Measurements from ENCODE around the gene PAPPA. TPM values are rescaled to one million over a fixed set of nuclear protein-coding genes. Genes with fewer than 3 reads are reported as not detected.

Gene PAPPA
- total and polyA plus RNA-seq, 2 of the 8 experiments (the other 6 are each of a cell fraction or from before 2014, with no cell fraction given), result 0.18 to 0.63 TPM

GRCh38 chr9:116238225-116238624 is 84.6 kb downstream of the PAPPA start:
- Histone ChIP-seq H3K9ac (replicated peaks in 1 of 4; ENCODE audit: extremely low read depth in 1 of 4, low read depth in 3 of 4, low read length in 3 of 4) (no peak overlapping the region), H2BK120ac (replicated peaks; ENCODE audit: low read depth, low read length) (no peak overlapping the region), H3K27me3 (replicated peaks in 1 of 4; ENCODE audit: control insufficient read depth in 3 of 4, extremely low read depth in 1 of 4, insufficient read depth in 3 of 4, low read length in 3 of 4) (no peaks in the 10 kb centered on the region), H3K9me3 (ENCODE audit: insufficient read depth in 2 of 2, low read depth in 1 of 2, low read length in 1 of 2) (no peaks in the 10 kb centered on the region), H3K4ac (replicated peaks; ENCODE audit: insufficient read length, low read depth, low read length) (no peak overlapping the region), H2BK12ac (ENCODE audit: low read depth, low read length) (no peak overlapping the region), H3K56ac (replicated peaks; ENCODE audit: insufficient read length, low read depth, low read length) (no peak overlapping the region), H2BK5ac (ENCODE audit: low read depth, low read length) (no peak overlapping the region), H4K8ac (ENCODE audit: extremely low read depth, insufficient read depth, low read length) (no peak overlapping the region), H2BK20ac (ENCODE audit: low read length) (no peak overlapping the region), H3K14ac (ENCODE audit: insufficient read length) (no peak overlapping the region), H4K5ac (ENCODE audit: insufficient read length, low read depth, low read length) (no peak overlapping the region), H2AK5ac (ENCODE audit: low read depth, low read length) (no peak overlapping the region), H2BK15ac (ENCODE audit: low read length) (no peak overlapping the region), H3K23ac (ENCODE audit: insufficient read length) (no peak overlapping the region), H3K4me1 (replicated peaks in 1 of 4; ENCODE audit: control insufficient read depth in 3 of 4, insufficient read depth in 4 of 4, low read length in 3 of 4) (no peaks in the 10 kb centered on the region), H3K18ac (ENCODE audit: extremely low read depth, low read length) (no peak overlapping the region), H3K36me3 (ENCODE audit: control insufficient read depth in 2 of 4, insufficient read depth in 4 of 4, low read length in 3 of 4) (no peaks in the 10 kb centered on the region), H3K79me1 (ENCODE audit: low read depth, low read length) (no peaks in the 10 kb centered on the region), H3K23me2 (ENCODE audit: low read depth, low read length) (no peaks in the 10 kb centered on the region), H3K4me3 (ENCODE audit: extremely low read depth in 1 of 4, insufficient read depth in 2 of 4, low read depth in 3 of 4, low read length in 4 of 4) (no peak overlapping the region), H3K27ac (ENCODE audit: low read depth, low read length) (no peak overlapping the region), H2AFZ (ENCODE audit: low read length) (no peak overlapping the region), H4K20me1 (replicated peaks in 1 of 2; ENCODE audit: control insufficient read depth in 1 of 2, insufficient read depth in 2 of 2, low read length in 2 of 2) (no peaks in the 10 kb centered on the region), H4K91ac (replicated peaks; ENCODE audit: insufficient read length, low read length) (no peak overlapping the region), H3K4me2 (ENCODE audit: insufficient read depth in 1 of 2, low read depth in 2 of 2, low read length in 2 of 2) (no peak overlapping the region), H3K79me2 (ENCODE audit: control insufficient read depth in 1 of 2, insufficient read depth in 2 of 2, low read length in 2 of 2) (no peaks in the 10 kb centered on the region)
- 88% methylated on average over 2 of the region's 2 CpGs; no CpG with 5 or more reads in 1 of the 2 experiments for WGBS, 2 experiments (ENCODE audit: extremely low coverage in 1 of 2, insufficient coverage in 1 of 2, insufficient read length in 1 of 2, insufficient replicate concordance in 2 of 2, low coverage in 1 of 2, low lambda C conversion rate in 2 of 2, missing lambda C conversion rate in 1 of 2)
- FAIRE-seq (no peak), DNase-seq (ENCODE audit: low read depth in 1 of 2, low spot score in 2 of 2) (no peak)
- POLR2A ChIA-PET (ENCODE audit: partially characterized antibody), result no interaction called here
- CTCF ChIA-PET (ENCODE audit: partially characterized antibody), result no interaction called here
- TF ChIP-seq, protein P1, sequence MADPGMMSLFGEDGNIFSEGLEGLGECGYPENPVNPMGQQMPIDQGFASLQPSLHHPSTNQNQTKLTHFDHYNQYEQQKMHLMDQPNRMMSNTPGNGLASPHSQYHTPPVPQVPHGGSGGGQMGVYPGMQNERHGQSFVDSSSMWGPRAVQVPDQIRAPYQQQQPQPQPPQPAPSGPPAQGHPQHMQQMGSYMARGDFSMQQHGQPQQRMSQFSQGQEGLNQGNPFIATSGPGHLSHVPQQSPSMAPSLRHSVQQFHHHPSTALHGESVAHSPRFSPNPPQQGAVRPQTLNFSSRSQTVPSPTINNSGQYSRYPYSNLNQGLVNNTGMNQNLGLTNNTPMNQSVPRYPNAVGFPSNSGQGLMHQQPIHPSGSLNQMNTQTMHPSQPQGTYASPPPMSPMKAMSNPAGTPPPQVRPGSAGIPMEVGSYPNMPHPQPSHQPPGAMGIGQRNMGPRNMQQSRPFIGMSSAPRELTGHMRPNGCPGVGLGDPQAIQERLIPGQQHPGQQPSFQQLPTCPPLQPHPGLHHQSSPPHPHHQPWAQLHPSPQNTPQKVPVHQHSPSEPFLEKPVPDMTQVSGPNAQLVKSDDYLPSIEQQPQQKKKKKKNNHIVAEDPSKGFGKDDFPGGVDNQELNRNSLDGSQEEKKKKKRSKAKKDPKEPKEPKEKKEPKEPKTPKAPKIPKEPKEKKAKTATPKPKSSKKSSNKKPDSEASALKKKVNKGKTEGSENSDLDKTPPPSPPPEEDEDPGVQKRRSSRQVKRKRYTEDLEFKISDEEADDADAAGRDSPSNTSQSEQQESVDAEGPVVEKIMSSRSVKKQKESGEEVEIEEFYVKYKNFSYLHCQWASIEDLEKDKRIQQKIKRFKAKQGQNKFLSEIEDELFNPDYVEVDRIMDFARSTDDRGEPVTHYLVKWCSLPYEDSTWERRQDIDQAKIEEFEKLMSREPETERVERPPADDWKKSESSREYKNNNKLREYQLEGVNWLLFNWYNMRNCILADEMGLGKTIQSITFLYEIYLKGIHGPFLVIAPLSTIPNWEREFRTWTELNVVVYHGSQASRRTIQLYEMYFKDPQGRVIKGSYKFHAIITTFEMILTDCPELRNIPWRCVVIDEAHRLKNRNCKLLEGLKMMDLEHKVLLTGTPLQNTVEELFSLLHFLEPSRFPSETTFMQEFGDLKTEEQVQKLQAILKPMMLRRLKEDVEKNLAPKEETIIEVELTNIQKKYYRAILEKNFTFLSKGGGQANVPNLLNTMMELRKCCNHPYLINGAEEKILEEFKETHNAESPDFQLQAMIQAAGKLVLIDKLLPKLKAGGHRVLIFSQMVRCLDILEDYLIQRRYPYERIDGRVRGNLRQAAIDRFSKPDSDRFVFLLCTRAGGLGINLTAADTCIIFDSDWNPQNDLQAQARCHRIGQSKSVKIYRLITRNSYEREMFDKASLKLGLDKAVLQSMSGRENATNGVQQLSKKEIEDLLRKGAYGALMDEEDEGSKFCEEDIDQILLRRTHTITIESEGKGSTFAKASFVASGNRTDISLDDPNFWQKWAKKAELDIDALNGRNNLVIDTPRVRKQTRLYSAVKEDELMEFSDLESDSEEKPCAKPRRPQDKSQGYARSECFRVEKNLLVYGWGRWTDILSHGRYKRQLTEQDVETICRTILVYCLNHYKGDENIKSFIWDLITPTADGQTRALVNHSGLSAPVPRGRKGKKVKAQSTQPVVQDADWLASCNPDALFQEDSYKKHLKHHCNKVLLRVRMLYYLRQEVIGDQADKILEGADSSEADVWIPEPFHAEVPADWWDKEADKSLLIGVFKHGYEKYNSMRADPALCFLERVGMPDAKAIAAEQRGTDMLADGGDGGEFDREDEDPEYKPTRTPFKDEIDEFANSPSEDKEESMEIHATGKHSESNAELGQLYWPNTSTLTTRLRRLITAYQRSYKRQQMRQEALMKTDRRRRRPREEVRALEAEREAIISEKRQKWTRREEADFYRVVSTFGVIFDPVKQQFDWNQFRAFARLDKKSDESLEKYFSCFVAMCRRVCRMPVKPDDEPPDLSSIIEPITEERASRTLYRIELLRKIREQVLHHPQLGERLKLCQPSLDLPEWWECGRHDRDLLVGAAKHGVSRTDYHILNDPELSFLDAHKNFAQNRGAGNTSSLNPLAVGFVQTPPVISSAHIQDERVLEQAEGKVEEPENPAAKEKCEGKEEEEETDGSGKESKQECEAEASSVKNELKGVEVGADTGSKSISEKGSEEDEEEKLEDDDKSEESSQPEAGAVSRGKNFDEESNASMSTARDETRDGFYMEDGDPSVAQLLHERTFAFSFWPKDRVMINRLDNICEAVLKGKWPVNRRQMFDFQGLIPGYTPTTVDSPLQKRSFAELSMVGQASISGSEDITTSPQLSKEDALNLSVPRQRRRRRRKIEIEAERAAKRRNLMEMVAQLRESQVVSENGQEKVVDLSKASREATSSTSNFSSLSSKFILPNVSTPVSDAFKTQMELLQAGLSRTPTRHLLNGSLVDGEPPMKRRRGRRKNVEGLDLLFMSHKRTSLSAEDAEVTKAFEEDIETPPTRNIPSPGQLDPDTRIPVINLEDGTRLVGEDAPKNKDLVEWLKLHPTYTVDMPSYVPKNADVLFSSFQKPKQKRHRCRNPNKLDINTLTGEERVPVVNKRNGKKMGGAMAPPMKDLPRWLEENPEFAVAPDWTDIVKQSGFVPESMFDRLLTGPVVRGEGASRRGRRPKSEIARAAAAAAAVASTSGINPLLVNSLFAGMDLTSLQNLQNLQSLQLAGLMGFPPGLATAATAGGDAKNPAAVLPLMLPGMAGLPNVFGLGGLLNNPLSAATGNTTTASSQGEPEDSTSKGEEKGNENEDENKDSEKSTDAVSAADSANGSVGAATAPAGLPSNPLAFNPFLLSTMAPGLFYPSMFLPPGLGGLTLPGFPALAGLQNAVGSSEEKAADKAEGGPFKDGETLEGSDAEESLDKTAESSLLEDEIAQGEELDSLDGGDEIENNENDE (IDR thresholded peaks at IDR 0.05; ENCODE audit: insufficient replicate concordance, low read length), result no peak

All from H1 (cell line).